GM21423 (cell line): Measurements from ENCODE around the gene MVB12B.

Experiments
- ATAC-seq: cut with Tn5 transposase; IDR thresholded peaks from one replicate; pipeline ENCODE4 v1.9.1; 2021; ENCODE audit warnings: mild to moderate bottlenecking, moderate library complexity; ENCODE audit not compliant: unreplicated experiment

MVB12B gene

DNA sequence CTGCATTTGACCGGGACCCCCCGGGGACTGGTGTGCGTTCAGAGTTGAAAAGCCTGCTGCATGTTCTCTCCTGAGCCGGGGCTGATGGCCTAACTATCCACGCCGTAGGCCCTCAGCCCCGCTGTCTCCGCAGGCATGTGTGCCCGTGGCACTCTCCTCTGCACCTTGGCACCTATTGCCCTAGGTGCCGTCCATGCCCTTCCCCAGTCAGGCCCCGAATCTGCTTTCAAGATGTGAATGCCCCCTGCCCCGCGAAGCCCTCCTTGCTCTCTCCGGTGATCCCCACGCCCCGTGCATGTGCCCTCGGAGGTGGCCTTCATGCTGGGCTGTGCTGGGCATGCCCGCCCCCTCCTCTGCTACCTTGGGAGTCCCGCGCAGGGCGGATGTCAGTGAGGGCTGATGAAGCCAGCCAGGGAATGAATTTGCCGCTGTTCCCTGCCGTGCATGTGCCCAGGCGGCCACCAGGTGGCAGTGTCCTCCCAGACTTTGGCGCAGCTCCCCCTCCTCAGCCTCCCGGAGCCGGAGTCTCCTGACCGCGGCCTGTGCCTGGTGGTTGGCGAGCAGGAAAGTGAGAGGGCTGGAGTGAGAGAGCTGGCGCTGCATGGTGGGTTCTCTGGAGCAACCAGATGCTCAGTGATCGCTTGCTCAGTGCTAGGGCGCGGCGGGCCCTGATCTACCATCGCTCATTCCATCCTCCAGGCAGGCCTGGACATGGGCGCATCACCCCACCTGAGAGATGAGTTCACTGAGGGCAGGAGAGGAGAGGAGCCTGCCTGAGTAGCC lies 174.2 kb downstream of the MVB12B start:
- ATAC-seq: no peak

GRCh38 chr9:126501383-126502331 lies 175.0 kb downstream of the MVB12B start:
- ATAC-seq: no peak

DNA sequence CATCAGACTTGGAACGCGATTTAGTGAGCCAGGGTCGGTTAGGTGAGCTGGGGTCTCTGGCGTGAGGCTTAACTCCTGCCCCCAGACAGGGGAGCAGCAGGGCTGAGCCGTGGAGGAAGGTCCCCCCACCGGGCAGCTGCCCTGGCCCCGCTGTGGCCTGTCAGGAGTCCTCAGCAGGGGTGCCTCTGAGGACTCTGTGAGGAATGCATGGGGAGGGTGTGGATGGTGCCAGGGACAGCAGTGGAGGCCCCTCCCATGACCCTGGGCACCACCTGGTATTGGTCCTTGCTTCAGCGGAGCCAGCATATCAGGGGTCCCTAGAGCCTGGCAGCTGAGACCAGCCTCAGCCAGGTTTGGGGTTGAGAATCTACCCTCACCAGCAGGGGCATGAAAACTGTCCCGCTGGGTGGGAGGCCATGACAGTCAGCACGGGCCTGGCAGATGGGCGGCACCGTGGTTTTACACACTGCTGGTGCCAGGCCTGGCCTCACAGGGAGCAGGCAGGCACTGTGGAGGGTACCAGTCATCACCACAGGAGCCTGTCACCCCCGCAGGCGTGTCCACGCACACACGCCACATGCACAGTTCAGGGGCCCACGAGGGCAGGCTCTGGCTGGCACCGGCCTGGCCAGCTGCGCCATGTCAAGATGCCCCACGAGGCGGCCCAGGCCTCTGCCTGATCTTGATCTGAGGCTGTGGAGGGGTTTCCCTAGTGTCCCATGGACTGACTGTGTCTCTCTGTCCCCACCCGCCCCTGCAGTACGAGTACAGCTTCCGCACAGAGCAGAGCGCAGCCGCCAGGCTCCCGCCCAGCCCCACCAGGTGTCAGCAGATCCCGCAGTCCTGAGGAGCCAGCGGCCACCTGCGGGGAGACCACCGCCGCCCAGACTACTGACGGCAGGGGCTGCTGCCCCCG lies 176.0 kb downstream of the MVB12B start:
- ATAC-seq: no peak

GRCh38 chr9:126503333-126504085 lies 176.9 kb downstream of the MVB12B start:
- ATAC-seq: no peak

DNA sequence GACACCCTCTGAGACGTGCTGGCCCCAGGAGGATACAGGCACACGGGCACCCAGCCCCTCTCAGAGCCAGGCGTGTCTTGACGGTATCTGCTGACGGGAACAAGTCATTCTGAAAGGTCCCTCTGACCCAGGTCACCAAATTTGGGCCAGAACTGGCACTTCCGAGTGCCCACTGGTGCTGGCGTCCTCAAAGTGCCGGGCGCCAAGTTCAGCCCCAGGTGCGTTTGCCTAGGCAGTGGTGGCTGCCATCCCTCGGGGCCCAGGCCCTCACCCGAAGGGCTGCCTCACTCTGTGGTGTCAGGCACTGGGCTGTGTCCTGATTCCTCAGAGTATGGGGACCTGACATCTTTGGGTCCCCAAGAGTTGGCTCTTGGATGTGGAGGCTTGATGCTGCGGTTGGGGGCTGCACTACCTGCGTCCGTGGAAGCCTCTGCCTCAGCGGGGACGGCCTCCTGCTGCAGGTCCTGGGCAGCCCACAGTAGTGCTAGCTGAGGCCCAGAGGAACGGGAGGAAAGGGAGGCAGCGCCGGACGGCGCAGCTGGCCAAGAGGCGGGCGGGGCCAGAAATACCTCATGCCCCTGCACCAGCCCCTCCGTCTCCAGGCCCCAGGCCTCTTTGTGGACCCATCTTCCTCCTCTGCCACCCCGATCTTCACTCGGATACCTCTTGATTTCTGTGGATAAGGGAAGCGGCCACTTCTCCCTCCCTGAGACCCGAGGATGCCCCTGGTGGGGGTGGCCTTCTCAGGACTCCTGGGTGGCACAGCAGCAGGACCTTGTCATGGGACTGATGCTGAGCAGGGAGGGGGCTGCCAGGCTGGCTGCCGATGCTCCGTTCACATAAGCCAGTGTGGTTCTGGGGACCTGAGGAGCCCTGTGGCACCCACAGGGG lies 177.7 kb downstream of the MVB12B start:
- no peak for ATAC-seq

DNA sequence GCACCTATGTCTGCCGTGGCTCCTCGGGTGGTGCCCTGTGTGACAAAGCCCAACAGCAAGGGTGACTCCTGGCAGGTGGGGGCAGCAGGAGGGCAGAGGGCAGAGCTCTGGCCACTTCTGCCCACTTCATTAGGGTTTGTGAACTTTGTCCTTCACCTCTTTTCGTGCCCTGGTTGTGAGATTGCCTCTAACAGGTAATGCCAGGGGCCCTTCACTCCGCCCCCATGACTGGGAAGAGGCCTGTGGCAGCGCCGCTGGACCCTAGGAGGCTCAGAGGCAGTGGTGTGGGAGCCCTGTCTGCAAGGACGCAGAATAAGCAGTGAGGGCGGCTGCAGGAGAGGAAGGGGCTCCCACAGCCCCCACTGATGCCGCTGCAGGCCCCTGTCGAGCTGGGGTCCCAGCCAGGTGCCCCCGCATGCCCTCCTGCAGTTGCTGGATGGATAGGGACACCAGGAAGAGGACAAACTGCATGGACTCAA lies 178.4 kb downstream of the MVB12B start:
- ATAC-seq: no peak

DNA sequence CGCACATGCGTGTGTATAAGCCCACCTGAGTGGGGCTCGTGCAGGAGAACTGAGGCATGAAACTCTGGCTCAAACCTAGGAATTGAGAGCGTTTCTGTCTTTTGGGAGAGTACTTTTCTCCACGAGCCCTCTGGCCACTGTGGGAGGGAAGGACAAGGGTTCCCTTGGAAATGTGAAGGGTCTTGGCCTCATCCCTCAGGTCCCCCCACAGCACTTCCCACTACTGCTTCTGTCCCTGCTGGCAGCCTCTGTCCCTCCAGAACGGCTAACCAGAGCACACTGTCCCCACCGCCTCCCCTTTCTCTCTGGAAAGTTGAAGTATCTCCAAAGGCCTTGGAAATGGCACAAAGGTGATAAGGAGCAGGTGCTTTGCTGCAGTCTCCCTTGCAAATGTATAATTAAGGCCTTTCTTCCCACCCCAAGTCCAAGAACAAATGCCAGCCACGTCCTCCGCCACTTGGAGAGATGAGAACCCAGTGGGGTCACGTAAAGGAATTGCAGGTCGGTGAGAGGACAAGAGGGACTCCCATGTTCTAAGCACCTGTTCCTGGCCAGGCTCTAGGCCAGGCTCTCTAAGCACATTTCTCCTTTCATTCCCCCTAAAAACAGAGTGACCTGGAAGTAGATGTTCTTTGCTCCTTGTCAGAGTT lies 179.2 kb downstream of the MVB12B start:
- ATAC-seq: no peak

- no peak for ATAC-seq
Observed at GRCh38 chr9:126506361-126507317, 180.0 kb downstream of the MVB12B start.

DNA sequence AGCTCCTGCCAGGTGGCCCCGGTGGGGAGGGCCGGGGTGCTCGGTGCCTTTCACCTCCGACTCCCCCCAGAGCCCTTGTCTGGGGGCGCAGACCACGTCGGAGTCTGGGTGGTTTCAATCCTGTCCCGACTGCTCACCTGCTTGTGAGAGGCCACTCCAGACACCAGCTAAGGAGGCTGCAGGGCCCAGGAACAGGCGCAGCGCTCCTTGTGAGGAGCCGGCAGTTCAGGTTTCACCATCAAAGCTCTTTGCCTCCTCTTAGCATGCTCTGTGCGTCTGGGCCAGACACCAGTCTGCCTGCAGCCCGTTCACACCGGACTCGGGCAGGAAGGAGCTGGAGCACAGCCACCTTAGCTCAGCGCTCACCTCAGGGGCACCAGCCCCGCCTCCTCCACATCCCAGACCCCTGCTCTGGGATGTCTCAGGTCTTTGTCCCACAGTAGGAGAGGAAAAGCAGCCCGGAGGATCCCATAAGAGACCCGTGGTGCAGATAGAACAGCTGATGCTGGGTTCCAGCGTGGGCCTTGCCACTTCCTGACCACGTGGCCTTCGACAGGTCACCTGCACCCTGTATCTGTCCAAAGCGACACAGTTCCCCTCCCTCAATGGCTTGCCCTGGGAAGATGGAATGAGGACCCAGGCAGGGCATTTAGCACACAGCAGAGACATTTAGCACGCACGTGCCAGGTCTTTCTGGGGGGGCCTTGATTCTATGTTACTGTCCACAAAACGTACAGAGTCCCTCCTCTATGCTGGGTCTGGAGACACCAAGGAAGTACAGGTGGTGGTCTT lies 180.9 kb downstream of the MVB12B start:
- ATAC-seq: no peak

- no peak for ATAC-seq
Observed at GRCh38 chr9:126508171-126508591, 181.6 kb downstream of the MVB12B start.

DNA sequence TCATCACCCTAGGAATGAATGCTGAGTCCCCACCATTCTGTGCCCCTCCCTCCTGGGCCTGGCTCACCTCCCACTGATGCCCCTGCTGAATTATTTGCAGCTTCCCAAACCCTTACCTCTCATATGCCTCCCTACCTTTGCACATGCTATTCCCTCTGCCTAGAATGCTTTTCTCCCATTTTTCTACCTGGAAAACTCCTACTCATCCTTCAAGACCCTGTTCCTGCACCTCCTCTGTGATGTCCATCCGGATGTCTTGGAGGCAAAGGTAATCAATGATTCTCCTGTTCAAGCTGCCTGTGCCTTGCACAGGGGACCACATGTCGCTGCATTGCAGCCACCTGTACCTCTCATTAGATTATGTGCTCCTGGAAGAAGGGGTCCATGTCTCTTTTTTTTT lies 182.3 kb downstream of the MVB12B start:
- no peak for ATAC-seq

GRCh38 chr9:126509718-126510117 lies 183.1 kb downstream of the MVB12B start:
- ATAC-seq: no peak

GRCh38 chr9:126510564-126510963 lies 183.9 kb downstream of the MVB12B start:
- ATAC-seq: no peak

DNA sequence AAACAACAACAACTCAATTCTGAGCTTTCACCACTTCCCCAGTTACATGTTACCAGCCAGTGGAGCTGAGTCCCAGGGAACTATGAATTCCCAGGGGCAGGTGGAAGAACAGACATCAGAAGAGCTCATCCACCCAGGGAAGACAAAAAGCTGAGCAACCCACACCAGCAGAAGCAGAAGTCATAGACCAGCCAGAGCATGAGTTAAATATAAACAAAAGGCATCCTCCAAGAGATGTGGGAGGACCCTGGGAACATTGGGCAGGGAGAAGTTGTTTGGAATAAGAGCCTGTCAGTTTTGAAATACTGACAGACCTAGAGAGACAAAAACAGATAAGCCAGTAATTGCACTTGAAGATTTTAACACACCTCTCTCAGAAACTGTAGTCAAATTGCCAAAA lies 184.8 kb downstream of the MVB12B start:
- ATAC-seq: no peak

DNA sequence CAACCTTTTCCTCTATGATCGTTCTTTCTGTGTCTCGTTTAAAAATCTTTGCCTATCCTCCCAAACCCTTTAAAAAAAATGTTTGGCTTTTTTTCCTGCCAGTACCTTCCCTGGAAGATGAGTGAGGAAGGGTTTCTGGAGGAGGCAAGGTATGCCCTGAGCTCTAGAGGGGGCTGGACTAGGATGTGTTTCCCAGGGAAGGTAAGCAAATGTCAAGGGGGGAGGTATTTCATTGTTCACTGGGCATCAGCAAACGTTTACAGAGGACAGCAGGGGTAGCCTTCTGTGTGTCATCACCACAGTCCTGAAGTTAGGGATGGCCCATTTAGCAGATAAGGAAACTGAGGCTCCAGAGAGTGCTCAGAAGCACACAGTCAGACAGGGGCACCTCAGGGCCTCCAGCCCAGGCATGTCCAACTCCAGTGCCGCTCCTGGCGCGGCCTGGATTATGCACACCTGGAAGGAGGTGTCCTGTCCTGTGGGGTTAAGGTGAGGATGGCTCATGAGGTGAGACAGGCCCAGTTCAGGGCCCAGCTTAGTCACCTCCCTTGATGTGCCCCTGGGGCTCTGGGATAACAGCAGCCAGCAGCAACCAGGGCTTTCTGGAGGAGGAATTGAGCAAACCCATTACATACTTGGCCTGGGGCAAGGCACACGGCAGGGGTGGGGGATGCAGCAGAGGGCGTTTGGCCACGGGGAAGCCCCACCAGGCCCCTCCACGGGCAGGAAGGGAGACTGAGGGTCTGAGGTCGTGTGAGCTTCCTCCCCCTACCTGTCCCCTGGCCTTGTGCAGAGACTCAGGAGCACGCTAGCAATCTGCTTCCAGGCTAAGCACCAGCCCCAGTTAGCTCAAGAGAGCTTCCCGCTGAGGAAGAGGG lies 186.8 kb downstream of the MVB12B start:
- no peak for ATAC-seq
